HG03439 (cell line): ENCODE results near the gene VPS54.
A peak's percentile ranks its signal among the peaks of the same experiment; 100 is the strongest.
"Not testable (repeated sequence)": the region's sequence is repeated elsewhere in the genome, so short reads cannot be mapped to it uniquely, and the experiment has no call there.

Experiments
- ATAC-seq: cut with Tn5 transposase; IDR thresholded peaks from one replicate; pipeline ENCODE4 v1.9.1; 2021; ENCODE audit warnings: mild to moderate bottlenecking, moderate library complexity; ENCODE audit not compliant: unreplicated experiment

Gene VPS54

GRCh38 chr2:64024259-64024949, 5.2 kb upstream of the VPS54 start:
- no peak for ATAC-seq

GRCh38 chr2:64023485-64024258, 4.4 kb upstream of the VPS54 start:
- ATAC-seq, result no peak

- ATAC-seq, result no peak
Measured at GRCh38 chr2:64021578-64021977, 2.4 kb upstream of the VPS54 start.

DNA sequence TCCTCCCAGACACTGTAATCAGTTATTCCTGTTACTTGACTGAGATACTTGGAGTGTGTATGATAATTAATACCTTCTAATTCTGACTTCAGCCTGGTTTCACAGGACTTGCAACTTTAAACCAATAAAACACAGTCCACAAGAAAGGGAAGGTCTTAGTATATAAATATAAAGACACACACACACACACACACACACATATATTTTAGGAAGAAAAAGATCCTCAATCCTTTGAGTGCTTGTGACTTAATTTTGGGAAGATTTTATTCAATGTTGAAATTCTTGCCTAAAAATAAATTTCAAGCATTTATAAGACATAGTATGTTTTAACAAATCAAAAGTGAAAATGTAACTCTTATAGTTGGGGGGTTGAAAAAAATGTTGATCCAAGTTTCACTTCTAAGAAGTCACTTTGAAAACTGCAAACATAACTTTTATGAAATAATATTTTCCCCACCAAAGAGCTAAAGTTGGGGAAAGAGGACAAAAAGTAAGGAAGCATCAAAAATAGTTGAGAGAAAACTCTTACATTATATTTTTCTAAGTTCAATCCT, 824 bp upstream of the VPS54 start:
- ATAC-seq, result no peak

- peak; percentile 56 for ATAC-seq
Measured at GRCh38 chr2:64018701-64019082, 536 bp downstream of the VPS54 start.

GRCh38 chr2:64017811-64018700, 1.2 kb downstream of the VPS54 start:
- no peak for ATAC-seq

GRCh38 chr2:64015898-64016297, 3.3 kb downstream of the VPS54 start:
- no peak for ATAC-seq

DNA sequence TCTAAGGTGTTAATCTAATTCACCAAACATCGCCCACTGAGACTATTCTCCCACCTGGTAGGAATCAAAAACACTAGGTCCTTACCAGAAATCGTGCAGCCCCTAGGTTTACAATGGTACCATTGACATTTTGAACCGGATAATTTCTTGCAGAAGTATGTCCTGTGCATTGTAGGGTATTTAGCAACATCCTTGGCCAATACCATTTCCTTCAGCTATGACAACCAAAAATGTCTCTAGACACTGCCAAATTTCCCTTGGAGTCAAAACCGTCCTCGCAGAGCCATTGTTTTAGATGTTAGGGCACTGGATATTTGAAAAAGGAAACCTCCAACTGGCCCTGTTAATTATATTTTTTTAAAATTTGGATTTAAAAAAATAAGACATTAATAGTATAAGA, 3.8 kb downstream of the VPS54 start:
- no peak for ATAC-seq

- no peak for ATAC-seq
Measured at GRCh38 chr2:64014628-64015027, 4.6 kb downstream of the VPS54 start.

DNA sequence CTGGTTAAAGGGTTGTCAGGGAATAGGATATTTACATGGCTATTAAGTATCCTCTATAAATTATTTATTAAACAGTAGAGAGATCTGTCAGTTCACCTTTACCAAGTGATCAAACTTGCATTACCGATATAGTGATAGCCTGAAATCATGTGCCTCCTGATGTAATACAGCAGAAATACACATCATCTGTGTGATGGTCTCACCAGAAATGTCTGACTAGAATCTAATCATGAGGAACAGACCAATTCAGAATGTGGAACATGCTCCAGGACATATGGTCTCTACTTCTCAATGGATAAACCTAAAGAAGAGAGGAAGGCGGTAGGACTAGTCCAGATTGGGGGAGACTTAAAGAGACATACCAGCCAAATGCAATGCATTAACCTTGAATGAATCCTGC, 6.2 kb downstream of the VPS54 start:
- ATAC-seq, result no peak

DNA sequence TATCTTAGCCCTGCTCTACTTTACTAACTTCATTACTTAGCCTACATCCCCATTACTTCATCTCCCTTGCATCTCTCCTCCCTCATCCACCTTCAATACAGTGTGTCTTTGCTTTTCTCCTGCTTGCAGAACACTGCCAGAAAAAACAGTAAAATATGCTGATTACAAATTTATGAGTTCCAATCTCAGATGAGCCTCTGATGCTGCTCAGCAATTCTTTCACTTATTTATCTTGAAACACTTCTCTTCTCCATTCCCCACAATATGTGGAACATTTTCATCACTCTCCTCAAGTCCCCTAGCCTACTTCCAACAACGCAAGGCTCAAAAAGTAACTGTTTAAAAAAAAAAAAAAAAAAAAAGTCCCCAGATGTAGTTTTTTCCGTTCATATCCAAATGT, 7.1 kb downstream of the VPS54 start:
- ATAC-seq, result no peak

- ATAC-seq, result no peak
Measured at GRCh38 chr2:64008434-64009009, 10.7 kb downstream of the VPS54 start.

DNA sequence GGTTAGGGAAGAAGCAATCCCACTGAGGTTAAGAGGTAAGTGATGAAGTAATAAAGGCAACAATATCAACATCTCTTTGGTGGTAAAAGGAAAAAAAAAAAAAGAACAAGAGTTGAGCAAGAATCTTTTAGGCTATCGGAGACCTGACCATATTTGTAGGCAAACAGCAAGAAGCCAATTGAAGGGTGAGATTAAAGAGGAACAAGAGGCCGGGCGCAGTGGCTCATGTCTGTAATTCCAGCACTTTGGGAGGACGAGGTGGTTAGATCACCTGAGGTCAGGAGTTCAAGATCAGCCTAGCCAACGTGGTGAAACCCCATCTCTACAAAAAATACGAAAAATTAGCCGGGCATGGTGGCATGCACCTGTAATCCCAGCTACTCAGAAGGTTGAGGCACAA, 11.3 kb downstream of the VPS54 start:
- no peak for ATAC-seq

- ATAC-seq, result no peak
Measured at GRCh38 chr2:64005707-64006356, 13.4 kb downstream of the VPS54 start.

DNA sequence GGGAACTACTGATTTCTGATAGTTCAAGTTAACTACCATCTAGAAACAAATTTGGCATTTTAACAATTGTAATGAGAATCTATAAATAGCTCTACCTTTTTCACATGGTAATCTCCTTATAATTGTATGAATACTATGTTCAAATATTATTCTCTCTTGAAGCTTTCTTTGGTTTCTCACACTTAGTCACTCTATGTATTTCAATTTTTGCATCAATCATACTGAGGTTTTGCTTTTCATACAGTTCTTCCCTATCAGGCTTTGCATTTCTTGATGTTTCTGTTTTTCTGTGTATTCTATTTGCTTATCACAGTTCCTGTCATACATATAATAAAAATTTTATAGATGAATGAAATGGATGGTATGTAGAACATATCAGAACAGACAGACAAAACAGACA, 16.0 kb downstream of the VPS54 start:
- ATAC-seq, result no peak

DNA sequence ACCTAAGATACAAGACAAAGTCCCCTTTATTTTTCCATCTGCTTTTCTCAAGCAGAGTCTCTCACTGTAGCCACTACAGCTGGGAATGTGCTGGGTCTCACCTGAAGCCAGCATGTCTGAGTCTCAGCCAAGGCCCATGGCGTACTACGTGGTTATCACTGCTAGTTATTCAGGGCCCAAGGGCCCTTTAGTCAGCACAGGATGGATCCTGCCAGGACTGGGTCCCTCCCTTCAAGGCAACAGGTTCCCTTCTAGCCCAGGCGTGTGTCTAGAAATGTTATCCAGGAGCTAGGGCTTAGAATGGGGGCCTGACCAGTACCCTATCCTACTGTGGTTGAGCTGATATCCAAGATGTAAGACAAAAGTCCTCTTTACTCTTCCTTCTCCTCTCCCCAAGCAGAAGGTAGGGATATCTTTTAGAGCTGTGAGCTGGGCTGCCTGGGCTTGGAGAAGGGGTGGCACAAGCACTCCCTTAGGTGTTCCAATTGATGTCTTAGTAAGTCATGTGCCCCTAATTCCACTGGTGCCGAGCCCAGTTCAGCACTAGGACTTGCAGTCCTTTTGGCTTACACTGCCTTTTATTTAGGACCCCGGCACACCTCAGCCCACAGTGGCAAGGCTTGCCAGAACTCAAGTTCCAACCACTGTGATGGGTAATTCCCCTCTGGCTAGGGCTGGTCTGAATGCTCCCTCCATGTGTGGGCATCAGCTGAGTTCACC, 17.7 kb downstream of the VPS54 start:
- ATAC-seq, result no peak

- no peak for ATAC-seq
Measured at GRCh38 chr2:64000630-64001381, 18.4 kb downstream of the VPS54 start.

DNA sequence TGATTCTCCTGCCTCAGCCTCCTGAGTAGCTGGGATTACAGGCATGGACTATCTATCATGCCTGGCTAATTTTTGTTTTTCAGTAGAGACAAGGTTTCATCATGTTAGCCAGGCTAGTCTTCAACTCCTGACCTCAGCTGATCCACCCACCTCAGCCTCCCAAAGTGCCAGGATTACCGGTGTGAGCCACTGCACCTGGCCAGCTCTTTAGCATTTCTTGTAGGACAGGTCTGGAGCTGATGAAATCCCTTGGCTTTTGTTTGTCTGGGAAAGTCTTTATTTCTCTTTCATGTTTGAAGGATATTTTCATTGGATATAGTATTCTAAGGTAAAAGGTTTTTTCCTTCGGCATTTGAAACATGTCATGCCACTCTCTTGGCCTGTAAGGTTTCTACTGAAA, 20.2 kb downstream of the VPS54 start:
- no peak for ATAC-seq

- not testable (repeated sequence) for ATAC-seq
Measured at GRCh38 chr2:63996582-63997198, 22.5 kb downstream of the VPS54 start.
